Loucy (cell line): ENCODE data around the gene ZPBP2.

Experiments used
- H2AFZ ChIP-seq: fragments of 200-600 bp; sonication (generic); 2 replicates; pipeline ENCODE4 v1.6.0; 2016; ENCODE audit warnings: antibody characterized with exemption, mild to moderate bottlenecking, low read length, moderate library complexity
- H3F3A ChIP-seq: fragments of 200-600 bp; 2 replicates; pipeline ENCODE4 v1.6.0; 2016; ENCODE audit warnings: antibody characterized with exemption, low read depth, mild to moderate bottlenecking
- H3K27me3 ChIP-seq: fragments of 200-600 bp; sonication (generic); 2 replicates; pipeline ENCODE4 v1.6.1; 2014; ENCODE audit warnings: low read length, mild to moderate bottlenecking; ENCODE audit not compliant: insufficient read depth, poor library complexity, severe bottlenecking
- H3K36me3 ChIP-seq: fragments of 200-600 bp; sonication (generic); 2 replicates; pipeline ENCODE4 v1.6.1; 2016; ENCODE audit warnings: low read length; ENCODE audit not compliant: insufficient read depth
- H3K4me1 ChIP-seq: fragments of 200-600 bp; sonication (generic); 2 replicates; pipeline ENCODE4 v1.5.1; 2014; ENCODE audit warnings: low read length, mild to moderate bottlenecking; ENCODE audit not compliant: insufficient read depth, poor library complexity, severe bottlenecking
- H3K4me2 ChIP-seq: fragments of 200-600 bp; sonication (generic); 2 replicates; pipeline ENCODE4 v1.6.0; 2014; ENCODE audit warnings: antibody characterized with exemption, low read length, low read depth, mild to moderate bottlenecking; ENCODE audit not compliant: poor library complexity, severe bottlenecking
- H3K4me3 ChIP-seq: fragments of 200-600 bp; sonication (generic); 2 replicates; pipeline ENCODE4 v1.5.1; 2014; ENCODE audit warnings: low read length, mild to moderate bottlenecking, mixed read lengths; ENCODE audit not compliant: poor library complexity, severe bottlenecking
- H3K79me2 ChIP-seq: fragments of 200-600 bp; sonication (generic); 2 replicates; pipeline ENCODE4 v1.6.1; 2014; ENCODE audit warnings: low read length; ENCODE audit not compliant: insufficient read depth
- H3K9ac ChIP-seq: fragments of 200-600 bp; sonication (generic); 2 replicates; pipeline ENCODE4 v1.6.0; 2014; ENCODE audit warnings: mild to moderate bottlenecking, low read depth, low read length, moderate library complexity; ENCODE audit not compliant: poor library complexity, severe bottlenecking
- H3K9me2 ChIP-seq: fragments of 200-600 bp; sonication (generic); replicated peaks from 2 replicates; pipeline ENCODE4 v1.6.1; 2016; ENCODE audit warnings: low read depth, low read length, mixed read lengths
- H3K9me3 ChIP-seq: fragments of 200-600 bp; sonication (generic); 2 replicates; pipeline ENCODE4 v1.6.1; 2014; ENCODE audit warnings: mild to moderate bottlenecking, antibody characterized with exemption, low read length, low read depth; ENCODE audit not compliant: insufficient read depth
- H4K20me1 ChIP-seq: fragments of 200-600 bp; sonication (generic); 2 replicates; pipeline ENCODE4 v1.6.0; 2014; ENCODE audit warnings: antibody characterized with exemption, low read length, mild to moderate bottlenecking; ENCODE audit not compliant: insufficient read depth, poor library complexity, severe bottlenecking
- CTCF ChIP-seq: fragments of 200-600 bp; sonication (generic); conservative IDR thresholded peaks from 2 replicates; pipeline ENCODE4 v1.5.1; 2014; ENCODE audit warnings: mild to moderate bottlenecking, antibody characterized with exemption, low read length
- EZH2phosphoT487 ChIP-seq: fragments of 200-600 bp; IDR thresholded peaks from 2 replicates; pipeline ENCODE4 v1.6.1; 2018; ENCODE audit warnings: antibody characterized with exemption, mild to moderate bottlenecking, moderate library complexity, borderline replicate concordance

ZPBP2 gene

GRCh38 chr17:39867084-39867879 lies 720 bp upstream of the ZPBP2 start:
- Histone ChIP-seq H3K9ac (no peak overlapping the region), H3K27me3 (peaks cover 31% of the 10 kb centered on the region), H3F3A (no peaks in the 10 kb centered on the region), H3K9me3 (no peaks in the 10 kb centered on the region), H3K79me2 (no peaks in the 10 kb centered on the region), H3K4me2 (no peak overlapping the region), H3K36me3 (no peaks in the 10 kb centered on the region), H3K9me2 (no peaks in the 10 kb centered on the region), H3K4me1 (no peaks in the 10 kb centered on the region), H3K4me3 (no peak overlapping the region), H4K20me1 (no peaks in the 10 kb centered on the region), H2AFZ (no peak overlapping the region)
- TF ChIP-seq EZH2phosphoT487 = no peak
- TF ChIP-seq CTCF = no peak

GRCh38 chr17:39868554-39868942 lies 546 bp downstream of the ZPBP2 start:
- no peaks in the 10 kb centered on the region for H4K20me1 ChIP-seq
- no peaks in the 10 kb centered on the region for H3K4me1 ChIP-seq
- H3K4me2 ChIP-seq = no peak overlapping the region
- no peaks in the 10 kb centered on the region for H3K9me3 ChIP-seq
- no peaks in the 10 kb centered on the region for H3F3A ChIP-seq
- no peak overlapping the region for H3K4me3 ChIP-seq
- no peaks in the 10 kb centered on the region for H3K79me2 ChIP-seq
- no peak overlapping the region for H3K9ac ChIP-seq
- no peaks in the 10 kb centered on the region for H3K36me3 ChIP-seq
- H2AFZ ChIP-seq = no peak overlapping the region
- peaks cover 18% of the 10 kb centered on the region for H3K27me3 ChIP-seq
- TF ChIP-seq EZH2phosphoT487 (no peak), CTCF (no peak)
- no peaks in the 10 kb centered on the region for H3K9me2 ChIP-seq

GRCh38 chr17:39870776-39871175 lies 2.8 kb downstream of the ZPBP2 start:
- no peaks in the 10 kb centered on the region for H3K9me2 ChIP-seq
- H2AFZ ChIP-seq = no peak overlapping the region
- no peaks in the 10 kb centered on the region for H3K4me1 ChIP-seq
- no peaks in the 10 kb centered on the region for H3K36me3 ChIP-seq
- no peaks in the 10 kb centered on the region for H4K20me1 ChIP-seq
- no peaks in the 10 kb centered on the region for H3K9me3 ChIP-seq
- H3K27me3 ChIP-seq = no peaks in the 10 kb centered on the region
- no peak overlapping the region for H3K4me2 ChIP-seq
- no peaks in the 10 kb centered on the region for H3F3A ChIP-seq
- H3K4me3 ChIP-seq = no peak overlapping the region
- H3K9ac ChIP-seq = no peak overlapping the region
- H3K79me2 ChIP-seq = no peaks in the 10 kb centered on the region
- no peak for TF ChIP-seq EZH2phosphoT487

GRCh38 chr17:39871801-39872200 lies 3.8 kb downstream of the ZPBP2 start:
- Histone ChIP-seq H3K4me2 (no peak overlapping the region), H3K9me3 (no peaks in the 10 kb centered on the region), H4K20me1 (no peaks in the 10 kb centered on the region), H3K4me1 (no peaks in the 10 kb centered on the region), H3K36me3 (no peaks in the 10 kb centered on the region), H3K27me3 (no peaks in the 10 kb centered on the region), H3K79me2 (no peaks in the 10 kb centered on the region), H3K9me2 (no peaks in the 10 kb centered on the region), H3K9ac (no peak overlapping the region), H2AFZ (no peak overlapping the region), H3K4me3 (no peak overlapping the region), H3F3A (no peaks in the 10 kb centered on the region)
- no peak for TF ChIP-seq EZH2phosphoT487
- no peak for TF ChIP-seq CTCF
